ENCODE data around the gene LNP1. TPM values are rescaled to one million over a fixed set of nuclear protein-coding genes. Genes with fewer than 3 reads are reported as not detected.

LNP1 gene
- total RNA-seq, 2 experiments from 2014 or later, result 2.2 to 2.4 TPM

- H3K36me3 Mint-ChIP-seq (ENCODE audit: low read depth), result peaks cover 19% of the 10 kb centered on the region
- intact Hi-C loops (cut with micrococcal nuclease), result loop anchor here (5.0 kb wide), 3 partner anchors 570 to 1845 kb away; no protein-coding TSS in a partner anchor
- no peaks in the 10 kb centered on the region for H3K27me3 Mint-ChIP-seq (ENCODE audit: low read depth)
- peaks cover 4% of the 10 kb centered on the region for H3K9me3 Mint-ChIP-seq
- DNase-seq, result no peak
- H3K27ac Mint-ChIP-seq, result peak overlapping the region; percentile 98
- peak overlapping the region; percentile 95 for H3K4me3 Mint-ChIP-seq
- CTCF ChIA-PET, result interaction anchor here (1.0 to 1.2 kb wide), 2 partner anchors 60 to 101 kb away, joined by 3 read pairs; no protein-coding TSS in a partner anchor
- peaks cover 46% of the 10 kb centered on the region for H3K4me1 Mint-ChIP-seq (ENCODE audit: low read depth)
Observed at GRCh38 chr3:100402256-100402655, 917 bp downstream of the LNP1 start.

GRCh38 chr3:100402891-100403290 is 1.6 kb downstream of the LNP1 start:
- Mint-ChIP-seq H3K4me1 (ENCODE audit: low read depth) (peaks cover 42% of the 10 kb centered on the region), H3K4me3 (peak overlapping the region; percentile 95), H3K36me3 (ENCODE audit: low read depth) (peaks cover 21% of the 10 kb centered on the region), H3K27ac (no peak overlapping the region), H3K9me3 (peaks cover 7% of the 10 kb centered on the region), H3K27me3 (ENCODE audit: low read depth) (no peaks in the 10 kb centered on the region)
- intact Hi-C loops (cut with micrococcal nuclease), result loop anchor here (5.0 kb wide), 3 partner anchors 571 to 1846 kb away; no protein-coding TSS in a partner anchor
- CTCF ChIA-PET, result interaction anchor here (0.6 to 1.2 kb wide), 3 partner anchors 60 to 187 kb away, joined by 3 read pairs; no protein-coding TSS in a partner anchor
- no peak for DNase-seq

DNA sequence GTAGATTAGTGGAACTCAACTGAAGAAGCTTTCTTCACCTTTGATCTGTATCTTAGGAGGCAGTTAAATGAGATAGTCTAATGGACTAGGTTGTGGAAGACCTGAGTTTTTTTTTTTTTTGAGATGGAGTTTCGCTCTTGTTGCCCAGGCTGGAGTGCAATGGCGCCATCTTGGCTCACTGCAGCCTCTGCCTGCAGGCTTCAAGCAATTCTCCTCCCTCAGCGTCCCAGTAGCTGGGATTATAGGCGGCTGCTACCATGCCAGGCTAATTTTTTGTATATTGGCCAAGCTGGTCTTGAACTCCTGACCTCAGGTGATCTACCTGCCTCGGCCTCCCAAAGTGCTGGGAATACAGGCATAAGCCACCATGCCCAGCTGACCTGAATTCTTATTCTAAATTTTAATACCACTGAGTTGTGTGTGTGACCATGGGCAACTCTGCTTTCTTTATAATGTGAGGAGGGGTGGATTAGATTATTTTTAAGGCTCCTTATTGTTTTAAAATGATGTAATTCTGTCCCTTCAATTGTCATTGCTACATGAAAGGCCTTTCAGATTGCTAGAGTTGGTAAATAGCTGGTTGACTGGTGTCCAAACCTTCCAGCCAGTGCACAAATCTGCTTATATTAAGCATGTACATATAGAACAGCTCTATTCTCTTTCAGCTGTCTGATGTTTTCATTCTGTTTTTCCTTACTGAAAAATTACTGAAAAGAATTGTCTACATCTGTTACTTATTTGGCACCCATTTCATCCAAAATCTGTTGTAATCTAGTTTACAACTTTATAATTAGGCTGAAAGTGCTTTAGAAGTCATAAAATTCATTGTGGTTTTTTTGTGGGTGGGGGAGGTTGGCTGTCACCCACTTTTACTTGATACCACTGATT is 2.3 kb downstream of the LNP1 start:
- Mint-ChIP-seq H3K4me1 (ENCODE audit: low read depth) (peaks cover 37% of the 10 kb centered on the region), H3K4me3 (peak overlapping the region; percentile 95), H3K36me3 (ENCODE audit: low read depth) (peaks cover 18% of the 10 kb centered on the region), H3K27ac (no peak overlapping the region), H3K27me3 (ENCODE audit: low read depth) (no peaks in the 10 kb centered on the region), H3K9me3 (peaks cover 7% of the 10 kb centered on the region)
- DNase-seq, result peak; percentile 25
- CTCF ChIA-PET, result interaction anchor here (0.6 to 1.3 kb wide), 4 partner anchors 12 to 186 kb away, joined by 3 to 5 read pairs (median 3); no protein-coding TSS in a partner anchor
- intact Hi-C loops (cut with micrococcal nuclease), result loop anchor here (5.0 kb wide), 3 partner anchors 571 to 1846 kb away; no protein-coding TSS in a partner anchor

DNA sequence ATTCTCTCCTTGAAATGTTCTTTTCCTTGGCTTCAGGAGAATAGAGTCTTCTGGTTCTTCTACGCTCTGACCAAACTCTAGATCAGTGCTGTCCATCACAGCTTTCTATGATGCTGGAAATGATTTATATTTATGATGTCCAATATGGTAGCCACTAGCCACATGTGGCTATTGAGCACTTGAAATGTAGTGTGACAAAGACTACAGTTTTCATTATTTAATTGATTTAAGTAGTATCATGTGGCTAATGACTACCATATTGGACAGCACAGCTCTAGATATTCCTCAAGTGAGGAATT is 2.9 kb downstream of the LNP1 start:
- intact Hi-C loops (cut with micrococcal nuclease), result loop anchor here (5.0 kb wide), 3 partner anchors 572 to 1847 kb away; no protein-coding TSS in a partner anchor
- DNase-seq, result no peak
- peaks cover 18% of the 10 kb centered on the region for H3K36me3 Mint-ChIP-seq (ENCODE audit: low read depth)

GRCh38 chr3:100407164-100407563 is 5.8 kb downstream of the LNP1 start:
- Mint-ChIP-seq H3K4me1 (ENCODE audit: low read depth) (peaks cover 21% of the 10 kb centered on the region), H3K4me3 (no peak overlapping the region), H3K27ac (no peak overlapping the region), H3K27me3 (ENCODE audit: low read depth) (no peaks in the 10 kb centered on the region), H3K36me3 (ENCODE audit: low read depth) (peaks cover 28% of the 10 kb centered on the region), H3K9me3 (peaks cover 17% of the 10 kb centered on the region)
- DNase-seq, result no peak
- intact Hi-C loops (cut with micrococcal nuclease), result no loop called here
- CTCF ChIA-PET, result interaction anchor here (0.8 to 1.4 kb wide), 2 partner anchors 91 to 183 kb away, joined by 3 read pairs; no protein-coding TSS in a partner anchor

More for the DNA sequence above, 2.9 kb downstream of the LNP1 start:
- no peak overlapping the region for H3K4me3 Mint-ChIP-seq
- no peak overlapping the region for H3K27ac Mint-ChIP-seq
- H3K27me3 Mint-ChIP-seq (ENCODE audit: low read depth), result no peaks in the 10 kb centered on the region
- H3K4me1 Mint-ChIP-seq (ENCODE audit: low read depth), result peaks cover 31% of the 10 kb centered on the region
- peaks cover 7% of the 10 kb centered on the region for H3K9me3 Mint-ChIP-seq
- CTCF ChIA-PET, result interaction anchor here (1.3 kb wide), 1 partner anchor 13 kb away, joined by 5 read pairs; no protein-coding TSS in a partner anchor

GRCh38 chr3:100407977-100408532 is 6.7 kb downstream of the LNP1 start:
- Mint-ChIP-seq H3K27ac (no peak overlapping the region), H3K9me3 (peaks cover 17% of the 10 kb centered on the region), H3K4me1 (ENCODE audit: low read depth) (peaks cover 21% of the 10 kb centered on the region), H3K36me3 (ENCODE audit: low read depth) (peaks cover 36% of the 10 kb centered on the region), H3K27me3 (ENCODE audit: low read depth) (no peaks in the 10 kb centered on the region), H3K4me3 (no peak overlapping the region)
- intact Hi-C loops (cut with micrococcal nuclease), result no loop called here
- DNase-seq, result no peak
- CTCF ChIA-PET, result interaction anchor here (0.8 to 1.8 kb wide), 3 partner anchors 9 to 182 kb away, joined by 3 read pairs; no protein-coding TSS in a partner anchor

- no peaks in the 10 kb centered on the region for H3K4me1 Mint-ChIP-seq (ENCODE audit: low read depth)
- no peak overlapping the region for H3K27ac Mint-ChIP-seq
- no peak overlapping the region for H3K4me3 Mint-ChIP-seq
- intact Hi-C loops (cut with micrococcal nuclease), result no loop called here
- H3K36me3 Mint-ChIP-seq (ENCODE audit: low read depth), result peaks cover 41% of the 10 kb centered on the region
- H3K9me3 Mint-ChIP-seq, result peaks cover 23% of the 10 kb centered on the region
- no peak for DNase-seq
- CTCF ChIA-PET, result interaction anchor here (1.4 kb wide), 1 partner anchor 10 kb away, joined by 4 read pairs; the partner anchor contains the start of gene LNP1
- H3K27me3 Mint-ChIP-seq (ENCODE audit: low read depth), result no peaks in the 10 kb centered on the region
Observed at GRCh38 chr3:100411091-100411982, 10.0 kb downstream of the LNP1 start.

GRCh38 chr3:100412912-100413590 is 11.7 kb downstream of the LNP1 start:
- intact Hi-C loops (cut with micrococcal nuclease), result no loop called here
- CTCF ChIA-PET, result no interaction called here
- Mint-ChIP-seq H3K4me3 (no peak overlapping the region), H3K27ac (no peak overlapping the region), H3K27me3 (ENCODE audit: low read depth) (no peaks in the 10 kb centered on the region), H3K36me3 (ENCODE audit: low read depth) (peaks cover 37% of the 10 kb centered on the region), H3K4me1 (ENCODE audit: low read depth) (no peaks in the 10 kb centered on the region), H3K9me3 (peaks cover 16% of the 10 kb centered on the region)
- no peak for DNase-seq

GRCh38 chr3:100413613-100414012 is 12.3 kb downstream of the LNP1 start:
- H3K27ac Mint-ChIP-seq, result no peak overlapping the region
- CTCF ChIA-PET, result no interaction called here
- DNase-seq, result no peak
- intact Hi-C loops (cut with micrococcal nuclease), result no loop called here
- no peak overlapping the region for H3K4me3 Mint-ChIP-seq
- H3K36me3 Mint-ChIP-seq (ENCODE audit: low read depth), result peaks cover 37% of the 10 kb centered on the region
- H3K27me3 Mint-ChIP-seq (ENCODE audit: low read depth), result no peaks in the 10 kb centered on the region
- no peaks in the 10 kb centered on the region for H3K4me1 Mint-ChIP-seq (ENCODE audit: low read depth)
- H3K9me3 Mint-ChIP-seq, result peaks cover 16% of the 10 kb centered on the region

- peaks cover 14% of the 10 kb centered on the region for H3K9me3 Mint-ChIP-seq
- H3K36me3 Mint-ChIP-seq (ENCODE audit: low read depth), result peaks cover 25% of the 10 kb centered on the region
- DNase-seq, result no peak
- no peak overlapping the region for H3K4me3 Mint-ChIP-seq
- no peaks in the 10 kb centered on the region for H3K4me1 Mint-ChIP-seq (ENCODE audit: low read depth)
- no peak overlapping the region for H3K27ac Mint-ChIP-seq
- intact Hi-C loops (cut with micrococcal nuclease), result no loop called here
- CTCF ChIA-PET, result no interaction called here
- no peaks in the 10 kb centered on the region for H3K27me3 Mint-ChIP-seq (ENCODE audit: low read depth)
Observed at GRCh38 chr3:100416176-100416575, 14.8 kb downstream of the LNP1 start.

DNA sequence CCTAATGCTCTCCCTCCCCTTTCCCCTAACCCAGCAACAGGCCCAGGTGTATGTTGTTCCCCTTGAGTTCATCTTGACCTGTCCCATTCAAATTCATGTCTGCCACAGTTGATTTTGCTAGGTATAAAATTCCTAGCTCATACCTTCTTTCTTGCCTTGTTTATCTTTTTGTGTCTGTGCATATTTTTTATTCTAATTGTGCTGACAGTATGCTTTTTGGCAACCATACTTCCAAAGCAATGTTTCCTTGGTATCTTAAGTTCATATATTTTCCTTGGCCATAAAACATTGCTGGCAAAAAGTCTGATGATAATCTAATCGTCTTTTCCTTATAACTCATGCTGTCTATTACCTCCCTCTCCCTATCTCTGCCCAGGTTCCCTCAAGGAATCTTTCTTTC is 15.5 kb downstream of the LNP1 start:
- H3K4me1 Mint-ChIP-seq (ENCODE audit: low read depth), result no peaks in the 10 kb centered on the region
- H3K4me3 Mint-ChIP-seq, result no peak overlapping the region
- intact Hi-C loops (cut with micrococcal nuclease), result no loop called here
- H3K27me3 Mint-ChIP-seq (ENCODE audit: low read depth), result no peaks in the 10 kb centered on the region
- no peak for DNase-seq
- H3K36me3 Mint-ChIP-seq (ENCODE audit: low read depth), result peaks cover 20% of the 10 kb centered on the region
- H3K9me3 Mint-ChIP-seq, result peaks cover 9% of the 10 kb centered on the region
- no peak overlapping the region for H3K27ac Mint-ChIP-seq
- CTCF ChIA-PET, result no interaction called here
